Cardiac atrium fibroblast (primary cell): ENCODE data around the gene IQCM. TPM values are rescaled to one million over a fixed set of nuclear protein-coding genes. Genes with fewer than 3 reads are reported as not detected.

Experiments used
- total RNA-seq: library from RNA; depleted of rRNA; stranded (reverse); fragments of >200 nt; gene quantifications from 2 replicates; pipeline ENCODE4 v1.2.3, GENCODE V29; 2015

IQCM gene, protein sequence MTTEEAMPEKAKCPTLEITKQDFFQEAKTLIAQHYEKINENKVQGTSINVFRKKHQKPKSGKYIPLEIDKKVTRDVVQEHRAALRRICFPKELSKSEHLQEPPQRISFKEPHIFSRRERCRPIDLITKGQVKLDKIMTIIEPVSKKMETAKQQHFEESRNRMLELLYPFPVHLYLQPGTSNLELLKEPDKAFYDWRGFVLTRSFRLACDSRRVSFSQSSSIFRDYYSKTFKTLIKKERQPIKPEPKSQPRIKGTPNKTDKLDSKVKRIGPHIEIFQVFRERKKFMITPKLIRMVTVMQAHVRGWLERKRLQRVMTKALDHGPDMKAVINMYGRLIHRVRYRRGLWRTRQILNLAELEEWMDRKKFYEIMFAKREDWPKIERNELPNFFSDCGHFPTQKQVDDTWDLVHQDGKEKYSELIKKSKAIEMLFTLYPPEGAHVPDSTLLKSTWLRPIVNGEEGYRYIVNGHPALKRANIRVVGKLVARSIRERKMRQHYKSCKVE
- not detected in 2 replicates for total RNA-seq

DNA sequence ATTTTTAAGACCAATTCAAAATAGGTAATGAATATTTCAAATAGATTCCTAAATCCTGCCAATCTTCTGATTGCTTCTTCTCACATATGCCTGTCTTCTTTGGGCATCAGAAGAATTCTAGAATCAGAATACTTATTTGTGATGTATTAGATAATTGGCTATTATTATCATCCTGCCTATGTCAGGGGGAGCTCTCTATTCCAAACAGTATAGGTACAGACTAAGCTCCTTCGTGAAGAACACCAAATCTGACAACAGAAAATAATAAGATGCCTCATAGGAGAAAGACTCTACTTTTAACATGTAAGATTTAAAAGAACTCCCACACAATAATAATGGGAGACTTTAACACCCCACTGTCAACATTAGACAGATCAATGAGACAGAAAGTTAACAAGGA is at the start of gene IQCM:
Gene IQCM (minus strand): TSS at position 101 of the 400 bp plus-strand sequence. CDS start 73,152 bp downstream, outside the sequence.

